ENCODE results near the gene GYG2.

DNA sequence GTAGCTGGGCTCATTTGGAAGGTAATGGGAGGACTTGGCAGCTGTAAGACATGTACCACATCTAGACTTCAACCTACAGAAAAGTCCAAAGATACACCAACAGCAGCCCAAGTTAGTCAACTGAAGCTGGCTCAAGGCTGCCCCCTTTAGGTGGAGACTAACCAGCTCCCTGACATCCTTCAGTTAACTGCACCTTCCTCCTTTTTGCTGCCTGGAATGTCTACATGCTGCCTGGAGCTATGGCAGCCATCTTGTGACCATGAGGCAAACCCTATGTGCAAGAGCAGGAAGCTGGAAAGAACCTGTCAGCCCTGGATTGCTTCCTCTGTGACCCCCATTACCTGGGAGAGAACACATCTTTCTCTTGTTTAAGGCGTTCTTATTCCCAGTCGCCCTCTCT, 74.6 kb downstream of the GYG2 start:
- TF ChIP-seq, protein P1, sequence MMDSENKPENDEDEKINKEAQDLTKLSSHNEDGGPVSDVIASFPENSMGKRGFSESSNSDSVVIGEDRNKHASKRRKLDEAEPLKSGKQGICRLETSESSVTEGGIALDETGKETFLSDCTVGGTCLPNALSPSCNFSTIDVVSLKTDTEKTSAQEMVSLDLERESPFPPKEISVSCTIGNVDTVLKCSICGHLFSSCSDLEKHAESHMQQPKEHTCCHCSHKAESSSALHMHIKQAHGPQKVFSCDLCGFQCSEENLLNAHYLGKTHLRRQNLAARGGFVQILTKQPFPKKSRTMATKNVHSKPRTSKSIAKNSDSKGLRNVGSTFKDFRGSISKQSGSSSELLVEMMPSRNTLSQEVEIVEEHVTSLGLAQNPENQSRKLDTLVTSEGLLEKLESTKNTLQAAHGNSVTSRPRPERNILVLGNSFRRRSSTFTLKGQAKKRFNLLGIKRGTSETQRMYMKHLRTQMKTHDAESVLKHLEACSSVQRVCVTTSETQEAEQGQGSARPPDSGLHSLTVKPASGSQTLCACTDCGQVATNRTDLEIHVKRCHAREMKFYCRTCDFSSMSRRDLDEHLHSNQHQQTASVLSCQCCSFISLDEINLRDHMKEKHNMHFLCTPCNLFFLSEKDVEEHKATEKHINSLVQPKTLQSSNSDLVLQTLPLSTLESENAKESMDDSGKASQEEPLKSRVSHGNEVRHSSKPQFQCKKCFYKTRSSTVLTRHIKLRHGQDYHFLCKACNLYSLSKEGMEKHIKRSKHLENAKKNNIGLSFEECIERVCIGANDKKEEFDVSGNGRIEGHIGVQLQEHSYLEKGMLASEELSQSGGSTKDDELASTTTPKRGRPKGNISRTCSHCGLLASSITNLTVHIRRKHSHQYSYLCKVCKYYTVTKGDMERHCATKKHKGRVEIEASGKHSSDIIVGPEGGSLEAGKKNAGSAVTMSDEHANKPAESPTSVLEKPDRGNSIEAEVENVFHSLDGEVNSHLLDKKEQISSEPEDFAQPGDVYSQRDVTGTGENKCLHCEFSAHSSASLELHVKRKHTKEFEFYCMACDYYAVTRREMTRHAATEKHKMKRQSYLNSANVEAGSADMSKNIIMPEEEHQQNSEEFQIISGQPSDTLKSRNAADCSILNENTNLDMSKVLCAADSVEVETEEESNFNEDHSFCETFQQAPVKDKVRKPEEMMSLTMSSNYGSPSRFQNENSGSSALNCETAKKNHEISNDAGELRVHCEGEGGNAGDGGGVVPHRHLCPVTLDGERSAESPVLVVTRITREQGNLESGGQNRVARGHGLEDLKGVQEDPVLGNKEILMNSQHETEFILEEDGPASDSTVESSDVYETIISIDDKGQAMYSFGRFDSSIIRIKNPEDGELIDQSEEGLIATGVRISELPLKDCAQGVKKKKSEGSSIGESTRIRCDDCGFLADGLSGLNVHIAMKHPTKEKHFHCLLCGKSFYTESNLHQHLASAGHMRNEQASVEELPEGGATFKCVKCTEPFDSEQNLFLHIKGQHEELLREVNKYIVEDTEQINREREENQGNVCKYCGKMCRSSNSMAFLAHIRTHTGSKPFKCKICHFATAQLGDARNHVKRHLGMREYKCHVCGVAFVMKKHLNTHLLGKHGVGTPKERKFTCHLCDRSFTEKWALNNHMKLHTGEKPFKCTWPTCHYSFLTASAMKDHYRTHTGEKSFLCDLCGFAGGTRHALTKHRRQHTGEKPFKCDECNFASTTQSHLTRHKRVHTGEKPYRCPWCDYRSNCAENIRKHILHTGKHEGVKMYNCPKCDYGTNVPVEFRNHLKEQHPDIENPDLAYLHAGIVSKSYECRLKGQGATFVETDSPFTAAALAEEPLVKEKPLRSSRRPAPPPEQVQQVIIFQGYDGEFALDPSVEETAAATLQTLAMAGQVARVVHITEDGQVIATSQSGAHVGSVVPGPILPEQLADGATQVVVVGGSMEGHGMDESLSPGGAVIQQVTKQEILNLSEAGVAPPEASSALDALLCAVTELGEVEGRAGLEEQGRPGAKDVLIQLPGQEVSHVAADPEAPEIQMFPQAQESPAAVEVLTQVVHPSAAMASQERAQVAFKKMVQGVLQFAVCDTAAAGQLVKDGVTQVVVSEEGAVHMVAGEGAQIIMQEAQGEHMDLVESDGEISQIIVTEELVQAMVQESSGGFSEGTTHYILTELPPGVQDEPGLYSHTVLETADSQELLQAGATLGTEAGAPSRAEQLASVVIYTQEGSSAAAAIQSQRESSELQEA (CRISPR knock-in tag; IDR thresholded peaks at IDR 0.05; ENCODE audit: not compliant biosample characterization): no peak
- TF ChIP-seq, protein P2, sequence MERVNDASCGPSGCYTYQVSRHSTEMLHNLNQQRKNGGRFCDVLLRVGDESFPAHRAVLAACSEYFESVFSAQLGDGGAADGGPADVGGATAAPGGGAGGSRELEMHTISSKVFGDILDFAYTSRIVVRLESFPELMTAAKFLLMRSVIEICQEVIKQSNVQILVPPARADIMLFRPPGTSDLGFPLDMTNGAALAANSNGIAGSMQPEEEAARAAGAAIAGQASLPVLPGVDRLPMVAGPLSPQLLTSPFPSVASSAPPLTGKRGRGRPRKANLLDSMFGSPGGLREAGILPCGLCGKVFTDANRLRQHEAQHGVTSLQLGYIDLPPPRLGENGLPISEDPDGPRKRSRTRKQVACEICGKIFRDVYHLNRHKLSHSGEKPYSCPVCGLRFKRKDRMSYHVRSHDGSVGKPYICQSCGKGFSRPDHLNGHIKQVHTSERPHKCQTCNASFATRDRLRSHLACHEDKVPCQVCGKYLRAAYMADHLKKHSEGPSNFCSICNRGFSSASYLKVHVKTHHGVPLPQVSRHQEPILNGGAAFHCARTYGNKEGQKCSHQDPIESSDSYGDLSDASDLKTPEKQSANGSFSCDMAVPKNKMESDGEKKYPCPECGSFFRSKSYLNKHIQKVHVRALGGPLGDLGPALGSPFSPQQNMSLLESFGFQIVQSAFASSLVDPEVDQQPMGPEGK (CRISPR knock-in tag; IDR thresholded peaks at IDR 0.05): no peak
- TF ChIP-seq ZBTB43 (CRISPR knock-in tag; conservative IDR thresholded peaks at IDR 0.05) (no peak), ZMYM2 (CRISPR knock-in tag; IDR thresholded peaks at IDR 0.05) (no peak), ZNF354B (CRISPR knock-in tag; IDR thresholded peaks at IDR 0.05) (no peak), CTCF (CRISPR knock-in tag; IDR thresholded peaks at IDR 0.05) (peak; percentile 45), CREB1 (IDR thresholded peaks at IDR 0.05) (no peak), CREB1 (CRISPR knock-in tag; IDR thresholded peaks at IDR 0.05) (no peak), ZNF10 (CRISPR knock-in tag; IDR thresholded peaks at IDR 0.05; ENCODE audit: borderline replicate concordance, low read depth) (no peak), BRCA1 (CRISPR knock-in tag; IDR thresholded peaks at IDR 0.05) (no peak), NR2F2 (IDR thresholded peaks at IDR 0.05; ENCODE audit: borderline replicate concordance, low read depth) (no peak)
